Measurements from ENCODE around the gene SLC38A3.
"Not testable (repeated sequence)": the region's sequence is repeated elsewhere in the genome, so short reads cannot be mapped to it uniquely, and the experiment has no call there.

The SLC38A3 gene

GRCh38 chr3:50235716-50236483 lies 30.8 kb downstream of the SLC38A3 start, which contains the start of gene GNAI2:
GNAI2 (plus strand) TSS chr3:50236204; CDS start chr3:50236336, 132 bp downstream.
- peak; percentile 97 for DNase-seq

DNA sequence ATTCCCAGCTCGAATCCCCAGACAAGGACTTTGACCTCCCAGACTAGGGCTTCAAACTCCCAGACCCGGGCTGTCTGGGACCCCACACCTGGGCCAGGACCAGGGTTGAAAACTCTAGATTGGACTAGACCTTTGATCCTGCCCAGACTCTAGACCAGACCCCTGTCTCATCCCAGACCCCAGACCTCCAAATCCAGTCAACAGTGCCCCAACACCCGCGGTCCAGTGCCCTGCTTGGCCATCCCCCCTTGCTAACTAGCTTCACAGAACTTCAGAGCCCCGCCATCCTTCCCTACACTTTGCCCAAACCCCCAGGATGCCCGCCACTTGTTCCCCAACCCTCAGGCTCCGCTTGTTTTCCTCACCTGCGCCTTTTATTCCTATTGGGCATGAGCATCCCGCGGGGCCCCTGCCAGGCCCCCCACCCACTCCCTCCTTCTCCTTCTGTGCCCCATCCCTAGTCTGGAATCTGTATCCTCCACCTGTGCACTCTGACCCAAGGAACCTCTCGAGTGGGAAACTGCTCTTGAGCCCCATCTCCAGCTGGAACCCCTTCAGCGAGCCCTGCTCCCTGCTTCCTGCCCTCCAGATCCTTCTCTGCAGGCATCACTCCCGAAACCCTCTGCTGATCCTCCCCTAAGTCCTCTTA lies 31.5 kb downstream of the SLC38A3 start:
- DNase-seq = no peak

GRCh38 chr3:50237133-50237651 lies 32.1 kb downstream of the SLC38A3 start:
- DNase-seq = peak; percentile 16

DNA sequence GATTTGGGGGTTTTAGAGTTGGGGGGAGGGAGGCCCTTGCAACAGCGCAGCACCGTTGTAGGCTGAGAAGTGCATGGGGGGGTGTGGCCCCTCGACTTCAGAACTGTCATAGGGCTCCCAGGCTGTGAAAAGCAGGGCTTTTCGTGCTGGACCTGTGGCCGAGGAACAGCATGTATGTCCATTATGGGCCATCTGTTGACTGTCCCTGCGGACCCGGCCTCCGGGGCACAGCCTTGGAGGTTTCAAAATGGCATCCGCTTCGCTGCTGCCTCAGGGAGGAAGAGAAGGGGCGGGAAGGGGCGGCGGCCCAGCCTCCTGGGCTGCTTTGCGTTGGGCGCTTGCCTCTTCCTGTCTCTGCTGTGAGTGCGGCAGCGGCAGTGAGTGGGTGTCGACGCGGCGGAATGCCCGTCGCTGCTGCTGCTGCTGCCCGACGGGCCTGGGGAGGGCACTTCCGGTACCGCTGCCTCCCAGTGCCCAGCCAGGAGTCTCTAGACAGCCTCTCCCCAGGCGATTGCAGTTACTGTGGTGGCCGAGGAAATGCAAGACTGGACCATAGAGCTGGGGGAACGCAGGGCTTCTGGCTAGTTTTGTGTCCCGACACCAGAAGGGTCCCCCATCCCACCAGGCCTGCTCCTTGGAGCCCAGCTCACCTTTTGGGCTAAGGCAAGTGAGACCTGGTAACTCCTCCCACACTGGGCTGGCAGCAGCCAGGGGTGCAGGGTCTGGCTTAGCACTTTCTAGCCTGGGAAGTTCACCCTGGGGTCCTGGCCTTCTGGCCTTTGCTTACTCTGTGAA lies 32.9 kb downstream of the SLC38A3 start:
- DNase-seq = peak; percentile 80

DNA sequence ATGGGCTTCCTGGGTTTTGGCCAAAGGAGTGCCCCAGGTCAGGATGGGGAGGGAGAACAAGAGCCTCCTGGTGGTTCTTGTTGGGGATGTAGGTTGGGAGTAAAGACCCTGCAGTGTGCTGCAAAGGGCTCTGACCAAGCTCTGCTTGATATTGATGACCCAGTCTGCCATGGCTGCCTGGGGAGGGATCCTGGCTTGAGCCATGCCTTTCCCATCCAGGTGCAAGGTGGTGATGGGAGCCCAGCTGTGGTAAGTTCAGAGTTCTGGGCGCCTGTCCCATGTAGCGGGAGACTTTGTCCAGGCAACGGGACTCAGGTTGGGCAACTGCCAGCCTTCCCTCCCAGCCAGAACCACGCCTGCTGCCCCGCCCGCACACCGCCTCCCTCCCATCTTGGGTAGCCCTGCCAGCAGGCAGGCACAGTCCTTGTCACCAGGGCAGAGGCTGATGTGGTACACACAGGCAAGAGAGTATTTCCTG lies 33.5 kb downstream of the SLC38A3 start:
- DNase-seq = no peak

- no peak for DNase-seq
These were observed 34.6 kb downstream of the SLC38A3 start for GRCh38 chr3:50239649-50240048.

GRCh38 chr3:50241163-50241562 lies 36.1 kb downstream of the SLC38A3 start:
- DNase-seq = no peak

GRCh38 chr3:50241713-50242380 lies 36.8 kb downstream of the SLC38A3 start:
- no peak for DNase-seq

- DNase-seq = no peak
These were observed 37.3 kb downstream of the SLC38A3 start for GRCh38 chr3:50242381-50242770.

GRCh38 chr3:50242851-50243542 lies 37.9 kb downstream of the SLC38A3 start:
- DNase-seq = peak; percentile 17

DNA sequence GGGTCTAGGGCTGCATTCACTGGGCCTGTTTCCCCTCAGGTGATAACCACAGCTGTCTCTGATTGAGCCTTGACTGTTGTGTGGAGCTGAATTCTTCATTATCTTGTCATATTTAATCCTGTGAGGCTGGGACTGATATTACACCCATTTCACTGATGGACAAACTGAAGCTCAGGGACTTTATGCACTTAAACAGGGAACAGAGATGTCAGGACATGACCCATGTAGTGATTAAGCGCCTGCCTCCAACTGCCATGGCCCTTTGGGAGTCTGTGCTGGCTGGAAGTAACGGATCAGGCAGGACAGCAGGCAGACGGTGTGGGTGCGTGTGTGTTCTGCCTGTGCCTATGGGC lies 38.4 kb downstream of the SLC38A3 start:
- no peak for DNase-seq

- not testable (repeated sequence) for DNase-seq
These were observed 39.7 kb downstream of the SLC38A3 start for GRCh38 chr3:50244813-50245212.

DNA sequence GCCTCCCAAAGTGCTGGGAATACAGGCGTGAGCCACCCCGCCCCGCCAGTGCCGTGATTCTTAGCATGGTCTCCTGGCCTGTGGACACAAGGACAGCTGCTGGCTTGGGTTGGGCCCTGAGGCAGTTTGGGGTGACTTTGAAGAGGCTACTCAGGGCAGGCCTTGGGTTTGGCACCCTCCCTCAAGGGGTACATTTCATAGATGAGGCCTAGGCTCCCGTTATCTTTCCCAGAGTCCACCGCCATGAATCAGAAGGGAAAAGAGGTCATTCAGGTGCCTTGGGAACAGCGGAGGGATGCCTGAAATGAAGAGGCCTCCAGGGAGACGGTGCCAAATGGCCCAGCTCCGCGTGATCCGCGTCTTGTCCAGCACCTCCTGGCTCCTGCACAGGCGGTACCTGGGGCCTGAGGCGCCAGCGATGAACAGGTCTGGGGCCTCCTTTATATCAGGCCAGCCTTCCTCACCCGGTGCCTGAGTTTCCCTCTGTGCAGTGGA lies 40.2 kb downstream of the SLC38A3 start:
- DNase-seq = no peak

- peak; percentile 98 for DNase-seq
These were observed 40.9 kb downstream of the SLC38A3 start for GRCh38 chr3:50245831-50246516.

DNA sequence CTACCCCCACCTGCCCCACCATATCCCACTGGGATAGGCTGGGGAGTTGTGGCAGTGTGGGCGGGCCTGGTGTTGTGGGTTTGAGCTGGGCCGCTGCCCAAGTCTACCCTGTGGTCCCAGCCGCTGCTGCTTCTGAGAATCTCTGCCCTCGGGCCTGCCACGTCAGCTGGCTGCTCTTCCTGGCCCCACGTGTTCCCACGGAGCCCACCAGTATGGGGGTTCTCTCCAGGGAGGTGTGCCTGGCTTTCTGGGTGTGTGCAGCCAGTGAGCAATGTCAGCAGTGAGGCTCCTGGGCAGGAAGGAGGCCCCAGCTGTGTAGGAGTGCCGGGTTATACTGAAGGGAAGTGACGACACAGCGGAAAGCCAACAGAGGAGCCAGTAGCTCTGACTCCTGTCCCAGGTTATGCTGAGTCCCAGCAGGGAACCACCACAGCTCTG lies 41.5 kb downstream of the SLC38A3 start:
- peak; percentile 75 for DNase-seq

DNA sequence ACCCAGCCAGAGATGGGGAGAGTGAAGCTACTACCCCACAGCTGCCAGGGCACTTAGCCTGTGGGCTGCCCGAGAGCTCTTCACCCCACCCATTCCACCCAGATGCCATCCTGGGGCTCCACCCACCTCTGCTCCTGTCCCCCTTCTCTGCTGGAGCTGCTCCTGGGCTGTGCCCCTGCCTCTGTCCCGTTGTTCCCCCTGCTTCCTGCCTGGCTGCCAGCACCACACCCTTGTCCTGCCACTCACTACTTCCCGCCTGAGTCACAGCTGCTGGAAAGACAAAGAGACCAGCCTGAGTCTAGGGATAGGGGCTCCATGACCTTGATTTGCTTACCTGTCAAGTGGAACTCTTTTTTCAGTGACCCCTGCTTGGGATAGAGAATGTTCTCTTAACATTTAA lies 43.3 kb downstream of the SLC38A3 start:
- DNase-seq = no peak

- no peak for DNase-seq
These were observed 44.4 kb downstream of the SLC38A3 start for GRCh38 chr3:50249457-50249856.

GRCh38 chr3:50250514-50250913 lies 45.4 kb downstream of the SLC38A3 start:
- no peak for DNase-seq

- DNase-seq = no peak
These were observed 46.1 kb downstream of the SLC38A3 start for GRCh38 chr3:50251220-50251619.

DNA sequence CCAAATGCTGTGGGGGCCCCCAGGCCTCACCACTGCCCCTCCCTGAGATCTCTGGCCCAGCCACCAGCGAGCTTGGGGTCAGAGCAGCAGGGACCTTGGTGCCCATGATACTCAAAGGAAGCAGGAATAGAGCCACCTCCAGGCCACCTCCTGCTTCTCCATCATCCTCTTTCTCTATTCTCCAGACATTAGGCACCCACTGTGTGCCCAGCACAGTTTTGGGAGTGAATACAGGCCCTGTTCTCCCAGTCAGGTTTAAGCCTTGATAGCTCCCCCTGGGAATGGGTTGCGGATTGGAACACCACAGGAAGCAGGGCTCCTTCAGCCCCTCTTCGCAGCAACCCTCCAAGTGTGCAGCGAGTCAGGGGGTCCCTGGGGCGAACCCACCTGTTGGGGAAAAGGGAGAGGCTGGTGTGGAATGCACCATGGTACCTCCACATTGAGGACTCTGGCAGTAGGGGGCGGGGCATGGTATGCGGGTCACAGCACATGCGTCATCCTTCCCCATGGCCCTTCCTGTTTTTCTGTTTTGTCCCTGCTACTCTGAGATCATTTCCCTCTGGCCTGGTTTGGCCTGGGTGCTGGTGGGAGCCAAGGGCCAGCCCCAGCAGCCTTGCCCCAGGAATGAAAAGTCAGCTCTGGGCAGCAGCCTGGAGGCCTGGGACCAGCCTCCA lies 49.6 kb downstream of the SLC38A3 start:
- DNase-seq = no peak

DNA sequence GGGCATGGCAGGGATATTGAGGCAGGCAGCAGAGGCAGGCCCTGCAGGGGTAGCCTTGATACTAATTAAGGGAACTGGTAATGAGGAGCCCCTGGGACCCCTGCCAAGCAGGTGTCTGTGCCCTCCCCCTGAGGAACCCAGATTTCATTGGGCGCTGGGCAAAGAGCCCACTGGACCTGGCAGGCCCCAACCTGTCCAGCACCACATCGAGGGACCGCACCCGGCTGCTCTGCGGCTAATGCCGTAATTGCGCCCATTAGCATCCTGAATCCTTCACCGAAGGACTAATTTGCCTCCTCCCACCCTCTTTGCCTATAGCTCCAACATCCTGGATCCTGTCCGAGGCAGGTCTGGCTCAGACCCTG lies 50.2 kb downstream of the SLC38A3 start:
- DNase-seq = no peak
